ENCODE measurements around the gene OR1D5.

GRCh38 chr17:3046753-3047152 lies 16.7 kb downstream of the OR1D5 start:
- TF ChIP-seq, protein P1, sequence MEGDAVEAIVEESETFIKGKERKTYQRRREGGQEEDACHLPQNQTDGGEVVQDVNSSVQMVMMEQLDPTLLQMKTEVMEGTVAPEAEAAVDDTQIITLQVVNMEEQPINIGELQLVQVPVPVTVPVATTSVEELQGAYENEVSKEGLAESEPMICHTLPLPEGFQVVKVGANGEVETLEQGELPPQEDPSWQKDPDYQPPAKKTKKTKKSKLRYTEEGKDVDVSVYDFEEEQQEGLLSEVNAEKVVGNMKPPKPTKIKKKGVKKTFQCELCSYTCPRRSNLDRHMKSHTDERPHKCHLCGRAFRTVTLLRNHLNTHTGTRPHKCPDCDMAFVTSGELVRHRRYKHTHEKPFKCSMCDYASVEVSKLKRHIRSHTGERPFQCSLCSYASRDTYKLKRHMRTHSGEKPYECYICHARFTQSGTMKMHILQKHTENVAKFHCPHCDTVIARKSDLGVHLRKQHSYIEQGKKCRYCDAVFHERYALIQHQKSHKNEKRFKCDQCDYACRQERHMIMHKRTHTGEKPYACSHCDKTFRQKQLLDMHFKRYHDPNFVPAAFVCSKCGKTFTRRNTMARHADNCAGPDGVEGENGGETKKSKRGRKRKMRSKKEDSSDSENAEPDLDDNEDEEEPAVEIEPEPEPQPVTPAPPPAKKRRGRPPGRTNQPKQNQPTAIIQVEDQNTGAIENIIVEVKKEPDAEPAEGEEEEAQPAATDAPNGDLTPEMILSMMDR (IDR thresholded peaks at IDR 0.05), result no peak
- TF ChIP-seq POLR2A (IDR thresholded peaks at IDR 0.05), result no peak

All from body of pancreas (tissue), 4 donors.